ENCODE data around the gene EPO. TPM values are rescaled to one million over a fixed set of nuclear protein-coding genes. Genes with fewer than 3 reads are reported as not detected.
A peak's percentile ranks its signal among the peaks of the same experiment; 100 is the strongest.

Gene EPO
- total and polyA plus RNA-seq, 4 donors, result 1.3 to 22.9 (median 3.4) TPM

GRCh38 chr7:100721505-100721812 is 1.2 kb downstream of the EPO start:
- DNase-seq (ENCODE audit: low spot score), result no peak
- WGBS, result 73% methylated on average over 8 of the region's 8 CpGs
- peak overlapping the region in 1 of 2 donors; percentile 67 for H3K9ac ChIP-seq (ENCODE audit: low read depth in 1 of 2, low read length in 2 of 2)
- peaks cover 9 to 62% (median 47%) of the 10 kb centered on the region in 4 donors for H3K4me1 ChIP-seq (ENCODE audit: control insufficient read depth in 4 of 4, insufficient read depth in 4 of 4, low read length in 3 of 4)
- H3K9me3 ChIP-seq (ENCODE audit: control insufficient read depth in 4 of 4, low read length in 3 of 4), result no peaks in the 10 kb centered on the region
- no peaks in the 10 kb centered on the region for H3K36me3 ChIP-seq (ENCODE audit: control insufficient read depth in 4 of 4, insufficient read depth in 3 of 4, low read depth in 1 of 4, low read length in 3 of 4)
- TF ChIP-seq RAD21 (IDR thresholded peaks at IDR 0.05) (no peak), ZBTB33 (IDR thresholded peaks at IDR 0.05) (no peak), ATF3 (IDR thresholded peaks at IDR 0.05) (no peak), FOXA2 (IDR thresholded peaks at IDR 0.05) (no peak), FOXA1 (IDR thresholded peaks at IDR 0.05) (no peak), HNF4A (conservative IDR thresholded peaks at IDR 0.05) (peak in 1 of 2 donors; percentile 1), REST (IDR thresholded peaks at IDR 0.05) (no peak), GABPA (IDR thresholded peaks at IDR 0.05 in 1 of 2, conservative IDR thresholded peaks at IDR 0.05 in 1 of 2) (no peak)
- H3K4me3 ChIP-seq (ENCODE audit: low read depth in 1 of 3, low read length in 3 of 3), result peak overlapping the region in 2 of 3 donors; percentile 32 to 69
- no peaks in the 10 kb centered on the region for H3K27me3 ChIP-seq (ENCODE audit: control insufficient read depth in 4 of 4, insufficient read depth in 4 of 4, low read length in 3 of 4)
- H3K27ac ChIP-seq (ENCODE audit: low read depth in 1 of 2, low read length in 2 of 2), result peak overlapping the region; percentile 82 to 93

- peak overlapping the region; percentile 8 to 69 (median 37) for H3K4me3 ChIP-seq (ENCODE audit: low read depth in 1 of 3, low read length in 3 of 3)
- 72% methylated on average over 17 of the region's 17 CpGs for WGBS
- H3K27ac ChIP-seq (ENCODE audit: low read depth in 1 of 2, low read length in 2 of 2), result peak overlapping the region; percentile 82 to 93
- peak overlapping the region in 1 of 2 donors; percentile 71 for H3K9ac ChIP-seq (ENCODE audit: low read depth in 1 of 2, low read length in 2 of 2)
- no peak for DNase-seq (ENCODE audit: low spot score)
- H3K9me3 ChIP-seq (ENCODE audit: control insufficient read depth in 4 of 4, low read length in 3 of 4), result no peaks in the 10 kb centered on the region
- no peaks in the 10 kb centered on the region for H3K27me3 ChIP-seq (ENCODE audit: control insufficient read depth in 4 of 4, insufficient read depth in 4 of 4, low read length in 3 of 4)
- H3K4me1 ChIP-seq (ENCODE audit: control insufficient read depth in 4 of 4, insufficient read depth in 4 of 4, low read length in 3 of 4), result peaks cover 11 to 71% (median 52%) of the 10 kb centered on the region in 4 donors
- TF ChIP-seq MAX (IDR thresholded peaks at IDR 0.05) (peak; percentile 42), YY1 (IDR thresholded peaks at IDR 0.05) (no peak), REST (IDR thresholded peaks at IDR 0.05) (no peak), RXRA (IDR thresholded peaks at IDR 0.05) (peak in 1 of 2 donors; percentile 36), FOXA1 (IDR thresholded peaks at IDR 0.05) (no peak), GABPA (IDR thresholded peaks at IDR 0.05 in 1 of 2, conservative IDR thresholded peaks at IDR 0.05 in 1 of 2) (no peak), FOXA2 (IDR thresholded peaks at IDR 0.05) (no peak), SP1 (IDR thresholded peaks at IDR 0.05) (no peak), HNF4A (conservative IDR thresholded peaks at IDR 0.05) (peak in 1 of 2 donors; percentile 46), NR2F2 (IDR thresholded peaks at IDR 0.05) (no peak), EGR1 (IDR thresholded peaks at IDR 0.05; ENCODE audit: low read depth in 2 of 2) (no peak), CTCF (IDR thresholded peaks at IDR 0.05; ENCODE audit: low read depth, low read length, missing input control) (no peak), TAF1 (conservative IDR thresholded peaks at IDR 0.05) (no peak), ATF3 (IDR thresholded peaks at IDR 0.05) (no peak)
- H3K36me3 ChIP-seq (ENCODE audit: control insufficient read depth in 4 of 4, insufficient read depth in 3 of 4, low read depth in 1 of 4, low read length in 3 of 4), result no peaks in the 10 kb centered on the region
Observed at GRCh38 chr7:100722480-100723212, 2.4 kb downstream of the EPO start.
